Measurements from ENCODE around the gene SPPL2B. TPM values are rescaled to one million over a fixed set of nuclear protein-coding genes. Genes with fewer than 3 reads are reported as not detected.

Gene SPPL2B
- total RNA-seq, 1 donor from 2014 or later, result 36.1 TPM

- H3K36me3 ChIP-seq (ENCODE audit: control insufficient read depth, insufficient read depth, low read length), result no peaks in the 10 kb centered on the region
- H3K4me3 ChIP-seq (ENCODE audit: low read depth, low read length), result no peak overlapping the region
- TF ChIP-seq CTCF (IDR thresholded peaks at IDR 0.05; ENCODE audit: insufficient read depth, low read length, poor library complexity, severe bottlenecking), result no peak
- peaks cover 38% of the 10 kb centered on the region for H3K27me3 ChIP-seq (ENCODE audit: control insufficient read depth, insufficient read depth, low read length)
- DNase-seq (ENCODE audit: low read depth), result no peak
These were observed 36.9 kb downstream of the SPPL2B start for GRCh38 chr19:2365201-2365970.

- TF ChIP-seq CTCF (IDR thresholded peaks at IDR 0.05; ENCODE audit: insufficient read depth, low read length, poor library complexity, severe bottlenecking), result no peak
- H3K36me3 ChIP-seq (ENCODE audit: control insufficient read depth, insufficient read depth, low read length), result no peaks in the 10 kb centered on the region
- no peak for DNase-seq (ENCODE audit: low read depth)
These were observed 43.2 kb downstream of the SPPL2B start for GRCh38 chr19:2371656-2372055.

GRCh38 chr19:2372076-2372612 is 43.7 kb downstream of the SPPL2B start:
- H3K27me3 ChIP-seq (ENCODE audit: control insufficient read depth, insufficient read depth, low read length), result peaks cover 15% of the 10 kb centered on the region
- H3K36me3 ChIP-seq (ENCODE audit: control insufficient read depth, insufficient read depth, low read length), result no peaks in the 10 kb centered on the region
- DNase-seq (ENCODE audit: low read depth), result no peak
- no peak overlapping the region for H3K4me3 ChIP-seq (ENCODE audit: low read depth, low read length)
- TF ChIP-seq CTCF (IDR thresholded peaks at IDR 0.05; ENCODE audit: insufficient read depth, low read length, poor library complexity, severe bottlenecking), result no peak

More at GRCh38 chr19:2371656-2372055, 43.2 kb downstream of the SPPL2B start:
- H3K4me3 ChIP-seq (ENCODE audit: low read depth, low read length), result no peak overlapping the region
- peaks cover 12% of the 10 kb centered on the region for H3K27me3 ChIP-seq (ENCODE audit: control insufficient read depth, insufficient read depth, low read length)

- Histone ChIP-seq H3K36me3 (ENCODE audit: control insufficient read depth, insufficient read depth, low read length) (no peaks in the 10 kb centered on the region), H3K27me3 (ENCODE audit: control insufficient read depth, insufficient read depth, low read length) (peaks cover 15% of the 10 kb centered on the region), H3K4me3 (ENCODE audit: low read depth, low read length) (no peak overlapping the region)
- no peak for TF ChIP-seq CTCF (IDR thresholded peaks at IDR 0.05; ENCODE audit: insufficient read depth, low read length, poor library complexity, severe bottlenecking)
- DNase-seq (ENCODE audit: low read depth), result no peak
These were observed 46.3 kb downstream of the SPPL2B start for GRCh38 chr19:2374808-2375207.

- H3K27me3 ChIP-seq (ENCODE audit: control insufficient read depth, insufficient read depth, low read length), result peaks cover 15% of the 10 kb centered on the region
- TF ChIP-seq CTCF (IDR thresholded peaks at IDR 0.05; ENCODE audit: insufficient read depth, low read length, poor library complexity, severe bottlenecking), result no peak
- no peak for DNase-seq (ENCODE audit: low read depth)
- H3K36me3 ChIP-seq (ENCODE audit: control insufficient read depth, insufficient read depth, low read length), result no peaks in the 10 kb centered on the region
- no peak overlapping the region for H3K4me3 ChIP-seq (ENCODE audit: low read depth, low read length)
These were observed 47.1 kb downstream of the SPPL2B start for GRCh38 chr19:2375353-2376121.

Measured in kidney epithelial cell (primary cell).